ENCODE results near the gene FAM124A.

Gene FAM124A

GRCh38 chr13:51202477-51203046 is 19.6 kb upstream of the FAM124A start:
- TF ChIP-seq CTCF (conservative IDR thresholded peaks at IDR 0.05; ENCODE audit: low read depth, low read length): no peak
- no peak for DNase-seq (ENCODE audit: low read depth)
- no peak overlapping the region for H3K4me3 ChIP-seq (ENCODE audit: low read length)

GRCh38 chr13:51206584-51206983 is 15.6 kb upstream of the FAM124A start:
- H3K4me3 ChIP-seq (ENCODE audit: low read length): no peak overlapping the region
- no peak for TF ChIP-seq CTCF (conservative IDR thresholded peaks at IDR 0.05; ENCODE audit: low read depth, low read length)
- no peak for DNase-seq (ENCODE audit: low read depth)

GRCh38 chr13:51207881-51208280 is 14.3 kb upstream of the FAM124A start:
- TF ChIP-seq CTCF (conservative IDR thresholded peaks at IDR 0.05; ENCODE audit: low read depth, low read length): no peak
- no peak for DNase-seq (ENCODE audit: low read depth)

GRCh38 chr13:51208716-51209115 is 13.5 kb upstream of the FAM124A start:
- no peak for DNase-seq (ENCODE audit: low read depth)
- H3K4me3 ChIP-seq (ENCODE audit: low read length): no peak overlapping the region
- TF ChIP-seq CTCF (conservative IDR thresholded peaks at IDR 0.05; ENCODE audit: low read depth, low read length): no peak

More at GRCh38 chr13:51207881-51208280, 14.3 kb upstream of the FAM124A start:
- H3K4me3 ChIP-seq (ENCODE audit: low read length): no peak overlapping the region

- no peak for TF ChIP-seq CTCF (conservative IDR thresholded peaks at IDR 0.05; ENCODE audit: low read depth, low read length)
- H3K4me3 ChIP-seq (ENCODE audit: low read length): no peak overlapping the region
- DNase-seq (ENCODE audit: low read depth): no peak
Measured at GRCh38 chr13:51211910-51212309, 10.3 kb upstream of the FAM124A start.

- no peak for TF ChIP-seq CTCF (conservative IDR thresholded peaks at IDR 0.05; ENCODE audit: low read depth, low read length)
Measured at GRCh38 chr13:51212758-51213157, 9.4 kb upstream of the FAM124A start.

GRCh38 chr13:51213173-51213728 is 8.9 kb upstream of the FAM124A start:
- no peak for TF ChIP-seq CTCF (conservative IDR thresholded peaks at IDR 0.05; ENCODE audit: low read depth, low read length)
- DNase-seq (ENCODE audit: low read depth): no peak

More at GRCh38 chr13:51212758-51213157, 9.4 kb upstream of the FAM124A start:
- no peak for DNase-seq (ENCODE audit: low read depth)
- no peak overlapping the region for H3K4me3 ChIP-seq (ENCODE audit: low read length)

More at GRCh38 chr13:51213173-51213728, 8.9 kb upstream of the FAM124A start:
- no peak overlapping the region for H3K4me3 ChIP-seq (ENCODE audit: low read length)
